CD4-positive, alpha-beta T cell treated with Interleukin-17A for 4 hours (primary cell): ENCODE measurements around the gene SLC47A2.

Experiments
- DNase-seq: peaks from one replicate; pipeline ENCODE4 v3.0.0-alpha.2; 2020; ENCODE audit warnings: mixed read lengths

SLC47A2 gene

DNA sequence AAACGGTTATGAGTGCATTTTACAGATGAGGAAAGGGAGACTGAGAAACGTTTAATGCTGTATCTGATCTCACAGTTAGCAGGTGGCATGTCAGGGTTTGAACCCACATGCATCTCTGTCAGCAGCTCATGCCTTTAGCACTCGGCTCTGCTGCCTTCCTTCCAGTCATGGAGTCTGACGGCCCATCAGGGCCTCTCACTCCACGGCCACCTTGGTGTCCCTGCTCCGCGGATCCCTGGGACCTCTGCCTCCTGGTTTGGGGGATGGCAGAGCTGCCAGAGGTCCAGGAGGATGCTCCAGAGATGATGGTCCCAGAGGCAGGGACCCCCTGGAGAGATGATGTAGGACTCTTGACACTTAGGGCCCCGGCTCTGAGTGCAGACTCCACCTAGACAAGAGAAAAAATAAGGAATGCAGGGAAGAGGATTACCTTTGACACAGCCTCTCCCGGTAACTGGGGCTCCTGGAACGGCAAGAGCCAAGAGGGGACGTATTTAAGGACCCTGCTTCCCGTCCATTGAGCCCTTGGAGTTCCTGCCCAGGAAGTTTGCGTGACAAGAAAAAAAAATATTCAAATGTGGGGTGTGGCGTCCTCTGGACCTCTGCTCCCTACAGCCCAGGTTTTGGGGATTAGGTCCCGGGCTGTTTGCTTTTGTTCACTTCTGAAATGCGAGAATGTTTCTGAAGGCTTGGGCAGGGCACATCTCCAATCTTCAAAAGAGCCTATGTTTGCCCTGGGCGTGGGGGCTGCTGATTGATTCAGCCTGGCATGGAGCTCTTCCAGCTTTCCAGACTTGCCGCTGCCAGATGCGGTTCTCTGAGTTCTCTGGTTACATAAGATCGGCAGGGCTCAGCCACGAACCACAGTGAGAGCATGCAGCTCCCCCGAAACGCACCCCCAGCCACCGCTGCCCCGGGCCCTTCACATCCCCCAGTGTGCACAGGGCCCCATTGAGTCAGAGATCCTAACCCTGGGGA, 31.7 kb upstream of the SLC47A2 start, which contains the start of gene ALDH3A1:
Gene ALDH3A1 (minus strand): TSS at position 470 of the 978 bp plus-strand sequence. CDS start 3,169 bp downstream, outside the sequence.
- DNase-seq = no peak

DNA sequence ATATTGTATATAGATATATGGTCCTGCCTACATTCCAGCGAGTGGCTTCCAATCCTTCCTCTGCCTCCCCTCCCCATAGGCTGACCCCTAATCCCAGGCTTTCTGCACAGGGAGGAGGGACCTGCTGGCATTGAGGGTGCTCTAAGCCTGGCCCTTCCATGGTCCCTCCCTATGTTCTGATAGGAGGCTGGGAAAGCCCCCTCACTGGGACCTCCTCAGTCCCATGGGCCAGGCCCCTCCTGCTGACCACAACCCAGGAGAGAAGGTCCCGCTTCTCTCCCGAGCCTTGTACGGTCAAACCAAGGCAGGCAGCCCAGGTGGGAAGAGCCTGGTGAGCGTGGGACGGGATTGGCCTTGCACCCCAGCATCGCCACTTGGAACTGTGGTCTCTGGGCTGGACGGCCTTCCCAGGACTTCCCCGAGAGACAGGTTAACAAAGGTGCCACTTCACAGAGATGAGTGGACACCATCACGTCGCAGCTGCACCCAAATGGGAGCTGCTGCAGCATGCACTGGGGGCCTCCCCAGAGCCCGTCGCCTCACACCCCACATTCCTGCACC, 30.9 kb upstream of the SLC47A2 start:
- no peak for DNase-seq

DNA sequence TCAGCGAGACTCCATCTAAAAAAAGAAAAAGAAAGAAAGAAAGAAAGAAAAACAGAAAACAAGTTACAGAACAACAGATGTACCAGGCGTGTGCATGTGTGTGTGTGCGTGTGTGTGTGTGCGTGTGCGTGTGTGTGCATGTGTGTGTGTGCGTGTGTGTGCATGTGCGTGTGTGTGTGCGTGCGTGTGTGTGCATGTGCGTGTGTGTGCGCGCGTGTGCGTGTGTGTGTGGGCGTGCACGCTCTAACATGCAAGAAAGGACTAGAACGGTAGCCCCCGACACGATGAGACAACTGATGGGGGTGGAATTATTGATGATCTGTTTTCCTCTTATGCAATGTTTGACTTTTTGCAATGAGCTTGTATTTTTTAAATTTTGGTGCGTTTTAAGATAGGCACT, 30.1 kb upstream of the SLC47A2 start:
- DNase-seq = no peak

DNA sequence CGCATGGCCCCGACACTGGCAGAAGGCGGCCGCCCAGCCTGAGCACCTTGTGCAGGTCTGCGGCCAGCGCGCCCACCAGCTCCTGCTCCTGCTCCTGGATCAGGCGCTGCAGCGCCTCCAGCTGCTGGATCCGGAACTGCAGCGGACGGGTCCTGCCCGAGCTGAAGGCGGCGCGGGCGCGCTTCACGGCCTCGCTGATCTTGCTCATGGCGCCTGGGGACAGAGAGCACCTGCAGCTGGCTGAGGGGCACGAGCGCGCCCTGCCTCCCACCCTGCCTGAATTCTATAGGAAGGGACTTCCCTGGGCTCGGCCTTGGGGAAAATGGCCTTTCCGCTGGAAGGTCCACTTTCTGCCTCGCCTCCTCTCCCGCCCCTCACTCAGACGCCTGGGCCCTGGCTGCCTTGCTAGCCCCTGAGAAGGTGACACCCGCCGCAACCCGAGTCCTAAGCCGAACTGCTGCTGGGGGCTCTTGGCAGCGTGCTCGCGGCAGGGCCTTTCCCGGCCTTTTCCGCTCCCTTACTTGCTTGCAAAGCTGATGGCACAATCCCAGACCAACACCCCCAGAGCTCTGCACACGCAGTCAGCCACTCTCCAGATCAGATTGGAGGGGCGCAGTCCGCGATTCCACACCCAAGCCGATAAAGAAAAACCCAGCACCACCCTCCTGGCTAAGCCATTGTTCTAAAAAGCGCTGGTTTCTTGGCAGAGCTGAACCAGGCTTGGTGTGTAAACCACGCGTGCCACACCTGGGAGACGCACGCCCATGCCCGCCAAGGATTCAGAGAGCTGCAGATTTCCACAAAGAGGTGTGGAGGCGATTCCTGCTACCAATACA, 28.8 kb upstream of the SLC47A2 start:
- peak; percentile 89 for DNase-seq

DNA sequence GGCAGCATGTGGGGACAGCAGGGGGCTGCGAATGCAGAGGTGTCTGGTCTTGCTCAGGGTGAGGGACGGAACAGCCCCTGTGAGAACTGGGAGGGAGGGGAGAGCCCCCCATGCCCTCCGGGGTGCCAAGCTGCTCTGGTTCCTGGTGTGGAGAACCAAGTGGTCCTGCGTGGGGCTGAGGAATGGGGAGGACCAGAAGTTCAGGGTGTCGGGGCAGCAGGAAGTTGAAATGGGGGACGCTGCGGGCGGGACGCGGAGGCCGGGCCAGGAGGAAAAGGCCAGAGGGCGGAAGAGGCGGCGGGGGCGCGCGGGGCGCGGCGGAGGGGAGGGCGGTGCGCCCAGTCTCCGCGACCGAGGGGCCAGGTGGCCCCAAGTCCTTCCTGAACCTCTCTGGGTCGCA, 28.1 kb upstream of the SLC47A2 start:
- DNase-seq = no peak

DNA sequence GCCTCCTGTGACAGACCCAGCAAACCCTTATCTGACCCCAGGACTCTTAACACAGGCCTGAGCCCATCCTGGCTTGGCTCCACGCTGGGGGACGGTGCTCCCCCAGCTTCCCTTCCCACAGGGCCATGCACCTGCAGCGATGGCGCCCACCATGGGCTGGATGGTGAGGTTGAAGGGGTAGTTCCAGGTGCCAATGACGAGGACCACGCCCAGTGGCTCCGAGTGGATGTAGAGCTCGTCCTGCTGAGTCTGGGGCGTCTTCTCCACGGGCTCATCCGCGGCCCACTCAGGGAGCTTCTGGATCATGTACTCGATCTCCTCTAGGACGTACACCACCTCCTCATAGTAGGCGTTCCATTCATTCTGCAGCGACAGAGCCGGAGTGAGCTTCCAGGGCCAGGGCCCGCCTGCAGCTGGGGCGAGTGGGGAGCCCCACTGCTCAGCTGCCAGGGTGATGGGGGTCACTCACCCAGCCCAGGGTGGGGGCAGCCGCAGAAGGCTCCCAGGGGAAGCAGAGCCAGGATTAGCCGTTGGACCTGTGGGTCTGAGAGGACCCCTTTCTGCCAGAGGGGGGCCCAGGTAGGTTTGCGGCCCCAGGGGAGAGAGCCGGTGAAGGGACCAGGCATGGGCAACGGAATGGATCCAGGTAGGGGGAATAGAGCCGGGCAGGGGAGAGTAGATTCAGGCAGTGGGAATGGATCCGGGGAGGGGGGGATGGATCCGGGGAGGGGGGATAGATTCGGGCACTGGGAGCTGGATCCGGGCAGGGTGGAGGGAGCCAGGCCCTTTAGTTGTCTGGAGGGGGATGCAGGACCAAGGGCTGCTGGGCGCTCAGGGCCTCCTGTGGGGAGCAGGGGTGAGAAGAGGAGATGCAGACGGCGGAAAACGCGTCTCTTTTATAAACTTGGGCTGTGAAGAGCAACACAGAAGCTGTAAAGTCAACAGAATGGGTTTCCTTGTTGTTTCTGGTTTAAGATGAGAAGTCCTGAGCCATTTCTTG, 27.0 kb upstream of the SLC47A2 start:
- no peak for DNase-seq

DNA sequence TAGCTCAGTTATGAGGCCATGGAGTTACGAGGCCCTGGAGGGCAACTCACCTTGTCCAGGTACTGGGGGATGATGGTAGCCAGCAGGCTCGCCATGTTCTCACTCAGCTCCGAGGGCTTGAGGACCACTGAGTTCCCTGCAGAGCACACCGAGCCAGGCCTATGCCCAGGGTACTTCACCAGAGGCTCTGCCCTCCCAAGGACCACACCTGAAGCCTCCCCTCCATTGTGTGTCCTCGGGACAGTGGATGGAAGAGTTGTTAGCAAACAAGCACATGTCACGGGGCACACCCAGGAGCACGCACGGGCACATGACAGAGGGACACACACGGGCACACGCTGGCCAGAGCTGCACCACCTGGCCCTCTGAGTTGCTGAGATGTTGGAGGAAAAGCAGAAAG, 26.1 kb upstream of the SLC47A2 start:
- no peak for DNase-seq

DNA sequence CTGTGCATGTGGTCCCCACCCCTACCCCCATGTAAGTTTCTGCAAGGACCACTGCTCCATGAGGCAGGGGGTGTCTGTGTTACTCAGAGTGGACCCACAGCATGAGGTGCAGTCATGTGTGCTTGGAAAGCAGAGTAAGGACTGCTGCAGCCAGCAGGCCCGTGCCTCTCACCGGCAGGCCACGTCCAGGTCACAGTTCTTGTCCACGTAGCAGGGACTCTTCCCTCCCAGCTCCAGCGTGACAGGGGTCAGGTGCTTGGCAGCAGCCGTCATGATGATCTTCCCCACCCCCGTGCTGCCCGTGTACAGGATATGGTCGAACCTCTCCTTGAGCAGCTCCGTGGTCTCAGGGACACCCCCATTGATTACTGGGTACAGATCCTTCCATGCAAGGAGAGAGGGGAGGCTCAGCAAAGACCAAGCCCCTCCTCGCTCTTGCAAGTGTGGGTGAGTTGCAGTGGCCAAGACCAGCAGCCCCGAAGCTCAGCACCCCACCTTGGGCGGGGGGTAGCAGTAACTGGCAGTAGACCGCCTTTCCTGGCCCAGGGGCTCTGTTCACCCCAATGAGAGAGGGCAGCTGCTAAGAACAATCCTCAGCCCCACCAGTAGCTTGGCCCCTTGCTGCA, 25.6 kb upstream of the SLC47A2 start:
- no peak for DNase-seq

DNA sequence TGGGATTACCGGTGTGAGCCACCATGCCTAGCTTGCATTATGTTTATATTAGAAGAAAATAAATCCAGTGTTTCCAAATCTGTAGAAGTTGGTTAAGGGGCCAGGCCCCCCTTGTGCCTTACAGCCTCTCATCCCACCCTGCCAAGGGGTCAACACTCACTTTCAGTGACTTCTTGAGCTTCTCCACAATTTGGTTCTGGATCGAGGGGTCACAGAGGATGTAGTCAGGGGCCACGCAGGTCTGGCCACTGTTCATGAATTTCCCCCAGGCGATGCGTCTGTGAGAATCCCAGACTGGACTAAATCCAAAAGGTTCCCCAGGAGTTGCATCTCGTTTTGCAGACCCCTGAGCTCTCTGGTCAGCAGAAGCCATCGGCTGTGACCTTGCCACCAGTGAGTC, 24.5 kb upstream of the SLC47A2 start:
- no peak for DNase-seq

DNA sequence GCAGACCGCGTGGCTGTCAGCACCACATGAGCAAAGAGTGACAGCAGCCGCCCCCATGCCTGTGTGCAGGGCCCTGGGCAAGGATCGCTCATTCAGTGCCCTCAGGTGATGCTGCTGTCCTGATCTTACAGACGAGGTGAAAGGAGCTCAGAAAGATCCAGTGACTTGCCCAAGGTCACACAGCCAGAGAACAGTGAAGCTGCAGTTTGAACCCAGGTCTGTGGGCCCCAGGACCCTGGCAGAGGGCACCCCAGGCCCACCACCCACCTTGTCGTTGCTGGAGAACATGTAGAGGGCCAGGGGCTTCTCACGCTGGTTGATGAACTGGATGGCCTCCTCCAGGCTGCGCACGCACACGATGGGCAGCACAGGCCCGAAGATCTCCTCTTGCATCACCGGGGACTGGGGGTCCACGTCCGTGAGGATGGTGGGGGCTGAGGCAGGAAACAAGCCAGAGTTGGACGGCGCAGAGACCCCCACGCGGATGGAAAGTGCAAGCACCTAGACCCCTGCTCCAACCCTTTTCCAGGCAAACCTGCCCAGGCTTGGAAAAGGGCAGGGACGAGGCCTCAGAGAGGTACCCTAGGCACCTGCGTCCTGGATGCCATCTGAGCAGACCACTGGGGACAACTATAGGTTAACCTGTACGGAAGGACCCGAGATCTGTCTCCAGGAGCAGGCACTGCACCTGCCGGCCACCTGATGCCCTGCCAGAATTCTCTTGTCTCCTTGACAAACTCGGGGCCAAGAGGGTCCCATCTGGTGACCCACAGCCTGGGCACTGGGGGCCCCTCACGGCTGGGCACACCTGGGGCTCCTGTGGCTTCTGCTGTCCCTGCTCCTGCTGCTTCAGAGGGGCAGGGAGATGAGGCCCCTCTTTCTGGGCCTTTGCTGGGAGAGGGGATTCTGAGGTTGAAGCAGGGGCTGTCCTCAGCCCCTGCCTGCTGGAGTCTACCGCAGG, 23.1 kb upstream of the SLC47A2 start:
- no peak for DNase-seq

DNA sequence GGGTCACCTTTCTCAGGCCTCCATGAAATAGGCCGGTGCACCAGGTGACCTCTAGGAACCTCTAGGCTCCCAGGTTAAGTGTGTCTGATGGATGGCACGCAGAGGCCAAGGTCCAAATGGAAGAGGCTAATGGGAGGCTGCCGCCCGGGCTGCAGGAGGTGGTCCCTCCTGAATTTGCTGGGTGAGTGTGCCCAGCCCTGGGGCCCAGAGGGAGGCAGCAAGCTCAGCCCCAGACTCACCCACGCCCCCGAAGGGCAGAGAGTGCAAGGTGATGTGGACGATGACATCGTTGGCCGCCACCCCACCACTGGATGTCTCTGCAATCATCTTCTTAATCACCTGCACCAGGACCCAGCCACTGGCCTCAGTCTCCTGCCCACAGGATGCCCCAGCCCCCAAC, 22.4 kb upstream of the SLC47A2 start:
- no peak for DNase-seq

DNA sequence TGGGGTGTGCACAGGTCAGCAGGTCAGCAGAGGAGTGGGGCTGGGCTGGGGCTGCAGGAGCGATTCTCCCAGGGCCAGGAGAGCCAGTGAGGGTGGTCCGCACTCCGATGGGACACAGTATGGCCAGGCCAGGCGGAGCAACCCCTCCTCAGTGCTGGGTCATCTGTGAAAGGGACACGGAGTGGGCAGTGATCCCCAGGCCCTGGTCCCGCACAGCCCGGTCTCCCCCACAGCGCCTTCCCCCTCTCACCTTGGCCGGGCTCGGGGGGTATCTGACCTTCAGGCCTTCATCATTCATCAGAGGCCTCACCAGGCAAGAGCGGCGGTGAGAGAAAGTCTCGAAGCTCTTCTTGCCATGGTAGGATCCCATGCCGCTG, 21.7 kb upstream of the SLC47A2 start:
- no peak for DNase-seq

DNA sequence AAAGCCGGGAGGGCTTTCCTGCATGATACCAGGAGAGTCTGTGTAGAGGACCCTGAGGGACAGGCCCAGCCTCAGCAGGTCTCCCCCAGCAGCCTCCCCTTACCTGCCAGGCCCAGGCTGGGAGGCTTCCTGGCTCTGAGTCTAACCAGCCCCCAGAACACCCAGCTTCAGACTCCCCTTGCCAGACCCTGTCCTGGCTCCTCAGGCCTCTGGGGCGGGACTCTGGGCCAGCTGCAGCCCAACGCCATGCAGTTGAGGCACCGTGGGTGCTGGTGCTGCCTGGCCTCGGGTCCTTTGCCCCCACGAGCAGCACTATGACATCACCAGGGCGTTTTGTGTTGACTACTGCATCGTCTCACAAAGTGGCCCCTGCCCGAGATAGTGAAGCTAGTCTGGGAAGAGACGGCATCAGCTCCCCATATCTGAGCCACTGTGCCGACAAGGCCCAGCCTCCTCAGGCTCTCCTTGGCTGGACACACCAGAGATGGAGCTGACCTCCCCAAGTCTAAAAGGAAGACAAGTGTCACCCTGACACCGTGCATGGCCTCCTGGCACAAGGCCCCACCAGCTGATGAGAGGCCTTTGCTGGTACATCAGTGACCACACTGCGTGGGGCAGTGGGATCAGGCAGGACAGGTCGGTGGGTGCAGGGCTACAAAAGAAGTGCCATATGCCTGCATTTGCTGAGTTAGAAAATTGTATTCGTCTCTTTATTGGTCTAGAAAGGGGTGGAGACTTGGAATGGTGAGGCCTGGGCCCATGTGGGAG, 21.1 kb upstream of the SLC47A2 start:
- no peak for DNase-seq

DNA sequence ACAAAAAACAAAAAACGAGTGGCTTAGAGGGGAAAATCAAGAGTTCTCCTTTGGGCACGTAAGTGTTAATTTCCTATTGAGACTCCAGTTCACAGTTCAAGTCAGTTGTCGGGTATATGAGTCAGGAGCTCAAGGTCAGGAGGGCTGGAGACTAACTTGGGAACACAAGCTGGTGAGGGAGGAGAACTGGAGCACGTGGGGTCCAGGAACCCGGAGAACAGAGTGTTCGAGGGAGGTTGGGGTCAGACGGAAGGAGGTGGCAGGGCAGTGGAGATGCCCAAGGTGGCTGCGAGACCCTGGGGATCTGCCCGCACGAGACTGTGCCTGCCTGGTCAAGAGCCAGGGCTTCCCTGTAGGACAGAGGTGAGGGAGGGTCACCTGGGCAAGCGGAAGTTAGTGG, 19.7 kb upstream of the SLC47A2 start:
- DNase-seq = no peak

DNA sequence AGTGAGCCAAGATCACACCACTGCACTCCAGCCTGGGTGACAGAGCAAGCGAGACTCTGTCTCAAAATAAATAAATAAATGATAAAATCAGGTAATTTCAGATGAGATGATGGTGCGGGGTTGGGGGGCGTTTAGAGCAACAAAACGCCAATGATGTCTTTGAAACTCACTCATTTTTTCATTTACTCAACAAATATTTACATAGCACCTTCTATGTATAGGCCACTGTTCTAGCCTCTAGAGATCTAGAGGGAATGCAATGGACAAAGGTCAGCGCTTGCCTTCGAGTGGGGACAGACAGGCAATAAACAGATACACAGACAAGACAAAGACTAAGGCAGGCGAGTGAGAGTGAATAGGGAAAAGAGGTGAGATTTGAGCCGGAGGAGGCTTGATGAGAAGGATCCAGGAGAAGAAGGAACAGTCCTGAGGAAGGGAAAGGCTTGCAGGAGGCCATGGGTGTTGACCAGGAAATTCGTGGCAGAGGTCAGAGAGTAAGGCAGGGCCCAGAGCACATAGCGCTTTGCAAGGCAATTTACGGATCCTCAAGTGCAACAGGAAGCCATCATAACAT, 17.7 kb upstream of the SLC47A2 start:
- DNase-seq = no peak

DNA sequence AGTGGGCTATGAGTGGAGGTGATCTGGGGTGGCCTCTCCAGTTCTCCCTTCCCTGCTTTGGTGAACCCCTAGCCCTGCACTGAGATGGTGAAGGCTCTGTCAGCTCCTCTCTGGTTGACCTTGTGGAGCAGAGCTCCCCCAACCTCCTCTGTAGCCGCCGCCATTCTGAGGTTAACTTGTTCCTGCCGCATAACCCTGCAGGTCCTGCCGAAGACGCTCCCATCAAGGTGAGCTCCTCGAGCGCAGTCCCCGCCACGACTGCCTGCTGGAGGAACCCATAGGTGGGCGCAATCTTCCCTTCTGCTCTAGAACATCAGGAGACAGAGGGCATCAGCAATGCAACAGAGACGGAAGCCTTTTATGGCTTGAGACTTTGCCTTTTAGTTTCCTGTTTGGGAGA, 15.2 kb upstream of the SLC47A2 start:
- DNase-seq = no peak

DNA sequence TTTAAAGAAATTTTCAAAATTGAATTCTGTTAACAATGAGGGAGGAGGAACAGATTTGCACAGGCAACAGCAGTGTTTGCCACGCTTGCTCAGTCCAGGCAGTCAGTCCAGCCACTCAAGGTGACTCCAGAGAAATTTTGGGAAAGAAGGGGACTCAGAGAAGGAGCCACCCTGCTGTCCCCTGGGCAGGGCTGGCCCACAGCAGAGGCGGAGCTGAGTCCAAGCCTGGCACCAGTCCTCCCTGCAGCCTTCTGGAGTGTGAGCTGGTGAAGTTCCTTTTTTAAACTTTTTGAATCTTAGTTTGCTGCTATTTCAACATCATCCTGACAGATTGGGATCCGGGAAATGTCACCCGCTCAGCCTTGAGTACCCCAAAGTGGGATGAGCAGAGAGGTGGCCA, 14.5 kb upstream of the SLC47A2 start:
- no peak for DNase-seq

DNA sequence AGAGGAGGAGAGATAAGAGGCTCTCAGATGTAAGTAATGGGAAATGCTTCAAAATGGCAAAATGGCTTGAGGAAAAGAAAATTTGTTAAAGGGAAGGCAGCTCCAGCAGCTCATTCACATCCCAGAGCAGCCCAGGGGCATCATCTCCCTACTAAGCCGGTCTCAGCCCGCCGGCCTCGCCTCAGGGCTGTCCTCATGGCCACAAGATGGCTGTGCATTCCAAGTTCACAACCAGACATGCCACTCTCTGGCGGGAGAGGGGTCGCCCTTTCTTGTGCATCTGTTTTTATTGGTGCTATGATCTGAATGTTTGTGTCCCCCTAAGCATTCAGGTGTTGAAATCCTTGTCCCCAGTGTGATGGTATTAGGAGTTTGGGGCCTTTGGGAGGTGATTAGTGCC, 13.5 kb upstream of the SLC47A2 start:
- no peak for DNase-seq

DNA sequence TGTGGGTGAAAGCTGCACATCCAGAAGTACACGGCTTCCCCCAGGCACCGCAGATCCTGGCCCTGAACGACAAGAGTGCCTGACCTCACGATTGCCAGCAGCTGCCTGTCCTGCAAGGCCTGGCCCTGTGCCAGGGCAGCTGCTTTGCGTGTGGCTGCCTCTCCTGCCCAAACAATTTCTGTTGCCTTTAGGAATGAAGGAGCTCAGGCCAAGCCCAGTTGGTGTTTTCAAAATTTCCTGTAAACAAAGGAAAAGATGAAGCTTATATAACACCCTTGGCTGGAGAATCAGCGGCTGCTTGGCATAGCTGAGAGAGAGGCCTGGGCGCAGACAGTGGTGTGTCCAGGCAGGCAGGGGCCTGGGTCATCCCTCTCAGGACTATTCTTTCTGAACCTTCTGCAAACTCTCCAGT, 11.7 kb upstream of the SLC47A2 start:
- peak; percentile 8 for DNase-seq
